DND-41 (cell line): ENCODE results near the gene HCRTR1.

Experiments
- CTCF ChIP-seq: IDR thresholded peaks from 2 replicates; pipeline ENCODE4 v1.5.1; 2012; ENCODE audit warnings: borderline replicate concordance, low read length, moderate library complexity, mild to moderate bottlenecking; ENCODE audit not compliant: poor library complexity, severe bottlenecking; ENCODE audit errors: extremely low read depth
- EZH2 ChIP-seq: IDR thresholded peaks from 3 replicates; pipeline ENCODE4 v1.6.1; 2012; ENCODE audit warnings: borderline replicate concordance, low read depth, mild to moderate bottlenecking, moderate library complexity, low read length, inconsistent platforms; ENCODE audit not compliant: severe bottlenecking

DNA sequence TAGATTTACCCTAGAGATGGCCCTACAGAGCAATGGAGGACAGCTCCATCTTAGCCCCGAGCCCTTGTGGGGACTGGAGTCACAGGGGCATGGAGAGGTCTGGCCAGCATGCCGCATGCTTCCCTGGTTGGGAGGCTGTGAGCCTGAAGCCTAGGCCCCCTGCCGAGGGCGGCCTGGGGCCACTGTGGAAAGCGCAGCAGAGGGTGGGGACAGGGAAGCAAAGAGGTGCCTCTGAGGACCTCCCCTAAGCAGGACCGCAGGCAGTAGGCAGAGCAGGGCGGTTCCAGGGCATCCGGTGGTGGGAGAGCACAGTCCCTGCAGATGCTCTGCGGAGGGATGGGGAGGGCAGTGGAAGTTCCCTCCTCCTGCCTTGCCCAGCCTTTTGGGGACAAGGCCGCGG lies 53.7 kb downstream of the HCRTR1 start:
- no peak for TF ChIP-seq CTCF
- TF ChIP-seq EZH2: no peak
